Osteoblast (primary cell): Measurements from ENCODE around the gene PSMC5. TPM values are rescaled to one million over a fixed set of nuclear protein-coding genes. Genes with fewer than 3 reads are reported as not detected.
A peak's percentile ranks its signal among the peaks of the same experiment; 100 is the strongest.

Source experiments
- DNase-seq: peaks from one replicate; pipeline ENCODE4 v3.0.0; 2011; ENCODE audit warnings: low spot score, mixed read lengths; ENCODE audit not compliant: insufficient read length; ENCODE audit errors: missing footprints
- H2AFZ ChIP-seq: 2 replicates; pipeline ENCODE4 v1.6.0; 2011; ENCODE audit warnings: mild to moderate bottlenecking, low read length
- H3K27ac ChIP-seq: 2 replicates; pipeline ENCODE4 v1.5.1; 2011; ENCODE audit warnings: mild to moderate bottlenecking, low read depth, low read length, moderate library complexity
- H3K27me3 ChIP-seq: 2 replicates; pipeline ENCODE4 v1.6.0; 2012; ENCODE audit warnings: mild to moderate bottlenecking, control low read depth, inconsistent platforms, low read length, moderate library complexity; ENCODE audit not compliant: insufficient read depth
- H3K36me3 ChIP-seq: 2 replicates; pipeline ENCODE4 v1.5.1; 2011; ENCODE audit warnings: mild to moderate bottlenecking, low read length, control low read depth, moderate library complexity; ENCODE audit not compliant: insufficient read depth
- H3K4me1 ChIP-seq: 2 replicates; pipeline ENCODE4 v1.5.1; 2011; ENCODE audit warnings: mild to moderate bottlenecking, low read length, control low read depth, moderate library complexity; ENCODE audit not compliant: insufficient read depth
- H3K4me2 ChIP-seq: 2 replicates; pipeline ENCODE4 v1.6.0; 2011; ENCODE audit warnings: mild to moderate bottlenecking, low read length; ENCODE audit not compliant: insufficient read depth
- H3K4me3 ChIP-seq: fragments of 200-600 bp; sonication (generic); 3 replicates; pipeline ENCODE4 v1.5.1; 2012; ENCODE audit warnings: mild to moderate bottlenecking, low read length, inconsistent platforms; ENCODE audit not compliant: insufficient read depth
- H3K79me2 ChIP-seq: 2 replicates; pipeline ENCODE4 v1.6.0; 2012; ENCODE audit warnings: mild to moderate bottlenecking, low read length, control low read depth, inconsistent platforms; ENCODE audit not compliant: insufficient read depth
- H3K9me3 ChIP-seq: 2 replicates; pipeline ENCODE4 v1.5.1; 2011; ENCODE audit warnings: low read depth, low read length, control low read depth
- H4K20me1 ChIP-seq: 2 replicates; pipeline ENCODE4 v1.6.0; 2012; ENCODE audit warnings: mild to moderate bottlenecking, low read length, control low read depth; ENCODE audit not compliant: insufficient read depth
- total RNA-seq: library from RNA; depleted of rRNA; stranded (reverse); fragments of >200 nt; gene quantifications from 2 replicates; pipeline ENCODE4 v1.2.3, GENCODE V29; 2012
- TF ChIP-seq, protein P1 (sequence below): IDR thresholded peaks from 2 replicates; pipeline ENCODE4 v1.5.1; 2011; ENCODE audit warnings: mild to moderate bottlenecking, low read depth, low read length, moderate library complexity; ENCODE audit errors: extremely low read depth

PSMC5 gene
- total RNA-seq, 1 donor, result 34.0 TPM

DNA sequence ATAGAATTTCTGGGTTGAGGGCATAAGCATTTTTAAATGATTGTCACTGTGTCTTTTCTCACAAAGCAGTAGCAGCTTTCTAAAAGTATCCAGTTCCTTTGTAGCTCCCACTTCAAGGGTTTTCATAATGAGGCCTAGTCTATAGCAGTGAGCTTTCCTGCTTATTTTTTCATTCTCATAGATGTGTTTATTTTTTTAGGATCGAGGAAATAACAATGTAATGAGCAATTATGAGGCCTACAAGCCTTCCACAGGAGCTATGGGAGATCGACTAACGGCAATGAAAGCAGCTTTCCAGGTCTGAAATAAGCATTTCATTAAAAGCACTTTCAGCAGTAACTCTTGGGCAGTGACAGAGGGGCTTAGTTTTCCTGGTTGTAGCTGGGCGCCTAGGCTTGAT is 10.6 kb upstream of the PSMC5 start:
- H3K27ac ChIP-seq, result peak overlapping the region; percentile 1
- H3K36me3 ChIP-seq, result peaks cover 95% of the 10 kb centered on the region

DNA sequence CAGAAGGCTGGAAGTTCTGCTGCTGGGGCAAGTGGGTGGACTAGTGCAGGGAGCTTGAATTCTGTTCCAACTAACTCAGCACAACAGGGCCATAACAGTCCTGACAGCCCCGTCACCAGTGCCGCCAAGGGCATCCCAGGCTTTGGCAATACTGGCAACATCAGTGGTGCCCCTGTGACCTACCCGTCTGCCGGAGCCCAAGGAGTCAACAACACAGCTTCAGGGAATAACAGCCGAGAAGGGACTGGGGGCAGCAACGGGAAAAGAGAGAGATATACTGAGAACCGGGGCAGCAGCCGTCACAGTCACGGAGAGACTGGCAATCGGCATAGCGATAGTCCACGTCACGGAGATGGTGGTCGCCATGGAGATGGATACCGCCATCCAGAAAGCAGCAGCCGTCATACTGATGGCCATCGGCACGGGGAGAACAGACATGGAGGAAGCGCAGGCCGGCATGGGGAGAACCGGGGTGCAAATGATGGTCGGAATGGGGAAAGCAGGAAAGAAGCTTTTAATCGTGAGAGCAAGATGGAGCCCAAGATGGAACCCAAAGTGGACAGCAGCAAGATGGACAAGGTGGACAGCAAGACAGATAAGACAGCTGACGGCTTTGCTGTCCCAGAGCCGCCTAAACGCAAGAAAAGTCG is 9.4 kb upstream of the PSMC5 start:
- DNase-seq, result peak; percentile 36
- Histone ChIP-seq H4K20me1 (peaks cover 13% of the 10 kb centered on the region), H3K9me3 (no peaks in the 10 kb centered on the region), H3K36me3 (peaks cover 98% of the 10 kb centered on the region), H3K79me2 (peaks cover 24% of the 10 kb centered on the region), H3K27ac (no peak overlapping the region), H3K4me1 (peaks cover 2% of the 10 kb centered on the region), H3K4me2 (no peak overlapping the region), H2AFZ (no peak overlapping the region), H3K27me3 (no peaks in the 10 kb centered on the region), H3K4me3 (no peak overlapping the region)
- TF ChIP-seq, protein P1, sequence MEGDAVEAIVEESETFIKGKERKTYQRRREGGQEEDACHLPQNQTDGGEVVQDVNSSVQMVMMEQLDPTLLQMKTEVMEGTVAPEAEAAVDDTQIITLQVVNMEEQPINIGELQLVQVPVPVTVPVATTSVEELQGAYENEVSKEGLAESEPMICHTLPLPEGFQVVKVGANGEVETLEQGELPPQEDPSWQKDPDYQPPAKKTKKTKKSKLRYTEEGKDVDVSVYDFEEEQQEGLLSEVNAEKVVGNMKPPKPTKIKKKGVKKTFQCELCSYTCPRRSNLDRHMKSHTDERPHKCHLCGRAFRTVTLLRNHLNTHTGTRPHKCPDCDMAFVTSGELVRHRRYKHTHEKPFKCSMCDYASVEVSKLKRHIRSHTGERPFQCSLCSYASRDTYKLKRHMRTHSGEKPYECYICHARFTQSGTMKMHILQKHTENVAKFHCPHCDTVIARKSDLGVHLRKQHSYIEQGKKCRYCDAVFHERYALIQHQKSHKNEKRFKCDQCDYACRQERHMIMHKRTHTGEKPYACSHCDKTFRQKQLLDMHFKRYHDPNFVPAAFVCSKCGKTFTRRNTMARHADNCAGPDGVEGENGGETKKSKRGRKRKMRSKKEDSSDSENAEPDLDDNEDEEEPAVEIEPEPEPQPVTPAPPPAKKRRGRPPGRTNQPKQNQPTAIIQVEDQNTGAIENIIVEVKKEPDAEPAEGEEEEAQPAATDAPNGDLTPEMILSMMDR, result no peak

More for the DNA sequence above, 10.6 kb upstream of the PSMC5 start:
- Histone ChIP-seq H3K4me1 (peaks cover 2% of the 10 kb centered on the region), H4K20me1 (peaks cover 10% of the 10 kb centered on the region), H3K4me2 (no peak overlapping the region), H3K4me3 (no peak overlapping the region), H2AFZ (no peak overlapping the region), H3K9me3 (no peaks in the 10 kb centered on the region), H3K79me2 (peaks cover 17% of the 10 kb centered on the region), H3K27me3 (no peaks in the 10 kb centered on the region)
- TF ChIP-seq, protein P1, result no peak
- DNase-seq, result no peak

- peaks cover 31% of the 10 kb centered on the region for H3K79me2 ChIP-seq
- TF ChIP-seq, protein P1, result no peak
- DNase-seq, result peak; percentile 26
- peaks cover 2% of the 10 kb centered on the region for H3K4me1 ChIP-seq
- H3K27ac ChIP-seq, result no peak overlapping the region
- H3K36me3 ChIP-seq, result peaks cover 95% of the 10 kb centered on the region
- H3K4me2 ChIP-seq, result no peak overlapping the region
- H2AFZ ChIP-seq, result no peak overlapping the region
- no peaks in the 10 kb centered on the region for H3K9me3 ChIP-seq
- no peak overlapping the region for H3K4me3 ChIP-seq
- H3K27me3 ChIP-seq, result no peaks in the 10 kb centered on the region
- H4K20me1 ChIP-seq, result peaks cover 13% of the 10 kb centered on the region
Observed at GRCh38 chr17:63819131-63819530, 8.1 kb upstream of the PSMC5 start.

DNA sequence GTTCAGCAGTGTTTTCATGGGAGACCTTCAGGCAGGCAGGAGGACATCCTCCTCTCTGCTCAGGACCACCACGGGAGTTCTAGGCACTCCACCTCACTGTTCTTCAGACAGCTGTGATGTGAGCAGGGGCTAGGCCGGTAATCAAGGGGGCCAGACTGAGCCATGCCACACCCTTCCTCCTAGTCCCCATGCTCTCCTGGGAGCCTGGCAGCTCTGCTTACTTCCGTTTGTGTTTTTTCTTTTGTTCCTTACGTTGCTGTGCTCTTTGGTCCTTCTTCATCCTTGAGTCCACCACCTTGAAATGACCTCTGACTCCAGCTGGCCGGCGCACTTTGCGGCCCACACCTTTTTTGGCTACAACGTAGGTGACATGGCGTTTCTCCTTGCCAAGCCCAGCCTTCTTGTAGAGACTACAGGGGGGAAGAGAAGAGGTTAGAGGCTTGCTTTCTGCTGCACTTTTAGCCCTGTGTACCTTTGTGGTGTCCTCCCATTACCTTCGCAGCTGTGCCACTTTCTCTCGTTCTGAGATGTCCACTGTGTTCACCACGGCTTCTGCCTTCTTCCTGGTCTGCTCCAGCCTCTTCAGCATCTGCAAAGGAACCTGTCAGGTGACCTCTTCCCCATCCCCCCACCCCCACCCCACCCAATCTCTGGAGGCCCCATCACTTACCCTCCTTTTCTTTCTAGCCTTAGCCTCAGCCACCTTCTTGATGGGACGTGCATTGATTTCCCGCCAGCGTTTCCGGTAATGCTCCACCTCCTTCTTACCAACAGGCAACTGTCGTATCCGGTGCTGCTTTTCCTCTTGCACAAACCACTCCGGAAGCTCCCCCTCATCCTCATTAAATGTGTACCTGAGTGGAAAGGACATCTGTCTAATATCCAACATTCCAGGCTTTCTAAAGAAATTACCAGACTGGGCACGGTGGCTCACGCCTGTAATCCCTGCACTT is 7.4 kb upstream of the PSMC5 start:
- H4K20me1 ChIP-seq, result peaks cover 13% of the 10 kb centered on the region
- TF ChIP-seq, protein P1, result no peak
- peaks cover 2% of the 10 kb centered on the region for H3K4me1 ChIP-seq
- no peaks in the 10 kb centered on the region for H3K9me3 ChIP-seq
- no peak overlapping the region for H2AFZ ChIP-seq
- peak; percentile 9 for DNase-seq
- no peak overlapping the region for H3K27ac ChIP-seq
- no peak overlapping the region for H3K4me2 ChIP-seq
- H3K4me3 ChIP-seq, result no peak overlapping the region
- H3K27me3 ChIP-seq, result no peaks in the 10 kb centered on the region
- H3K79me2 ChIP-seq, result peaks cover 38% of the 10 kb centered on the region
- peaks cover 95% of the 10 kb centered on the region for H3K36me3 ChIP-seq
